Stomach smooth muscle (tissue), 2 donors: ENCODE results near the gene LSM7.

Experiments used
- H3K27ac ChIP-seq: one replicate; pipeline ENCODE4 v1.7.0; 2013; ENCODE audit warnings: mild to moderate bottlenecking, low read length, inconsistent platforms
- H3K27me3 ChIP-seq, 2 donors: one replicate each; pipeline ENCODE4 v1.7.0; 2013; ENCODE audit warnings: low read length in 2 of 2; ENCODE audit not compliant: insufficient read depth in 2 of 2, control insufficient read depth in 1 of 2
- H3K36me3 ChIP-seq, 2 donors: one replicate each; pipeline ENCODE4 v1.7.0; 2013; ENCODE audit warnings: low read length in 2 of 2; ENCODE audit not compliant: control insufficient read depth in 2 of 2, insufficient read depth in 2 of 2
- H3K4me1 ChIP-seq: one replicate; pipeline ENCODE4 v1.7.0; 2013; ENCODE audit warnings: low read length; ENCODE audit not compliant: control insufficient read depth, insufficient read depth
- H3K4me3 ChIP-seq, 2 donors: one replicate each; pipeline ENCODE4 v1.7.0; 2013; ENCODE audit warnings: low read length in 2 of 2
- H3K9ac ChIP-seq, 2 donors: one replicate each; pipeline ENCODE4 v1.7.0; 2013; ENCODE audit warnings: low read length in 2 of 2, mild to moderate bottlenecking in 1 of 2
- H3K9me3 ChIP-seq, 2 donors: one replicate each; pipeline ENCODE4 v1.7.0; 2013; ENCODE audit warnings: low read length in 2 of 2; ENCODE audit not compliant: control insufficient read depth in 2 of 2
- donor health status: healthy.
- donor health status: Pancreatic carcinoma.

The LSM7 gene

DNA sequence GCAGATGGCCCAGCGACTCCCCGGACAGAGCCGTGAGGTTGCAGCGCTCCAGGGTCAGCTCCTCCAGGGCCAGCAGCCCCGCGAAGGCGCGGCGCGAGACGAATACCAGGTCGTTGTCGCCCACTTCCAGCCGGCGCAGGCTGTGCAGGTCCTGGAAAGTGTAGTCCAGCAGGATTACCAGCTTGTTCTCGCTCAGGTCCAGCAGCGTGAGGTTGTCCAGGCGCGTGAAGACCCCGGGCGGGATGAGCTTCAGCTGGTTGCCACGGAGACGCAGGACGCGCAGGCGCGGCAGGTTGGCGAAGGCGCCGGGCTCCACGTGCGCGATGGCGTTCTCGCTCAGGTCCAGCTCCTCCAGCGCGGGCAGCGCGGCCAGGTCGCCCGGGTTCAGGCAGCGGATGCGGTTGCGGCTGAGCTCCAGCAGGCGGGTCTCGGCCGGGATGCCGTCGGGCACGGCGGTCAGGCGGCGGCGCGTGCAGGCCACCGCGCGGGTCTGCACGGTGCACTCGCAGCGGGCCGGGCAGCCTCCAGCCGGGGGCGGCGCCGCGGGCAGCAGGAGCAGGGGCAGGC lies 37.1 kb downstream of the LSM7 start:
- Histone ChIP-seq H3K4me1 (peaks cover 36% of the 10 kb centered on the region), H3K36me3 (no peaks in the 10 kb centered on the region), H3K4me3 (peak overlapping the region; percentile 27 to 64), H3K27me3 (peaks cover 24 to 37% of the 10 kb centered on the region in 2 donors), H3K9me3 (no peaks in the 10 kb centered on the region), H3K9ac (no peak overlapping the region), H3K27ac (no peak overlapping the region)

DNA sequence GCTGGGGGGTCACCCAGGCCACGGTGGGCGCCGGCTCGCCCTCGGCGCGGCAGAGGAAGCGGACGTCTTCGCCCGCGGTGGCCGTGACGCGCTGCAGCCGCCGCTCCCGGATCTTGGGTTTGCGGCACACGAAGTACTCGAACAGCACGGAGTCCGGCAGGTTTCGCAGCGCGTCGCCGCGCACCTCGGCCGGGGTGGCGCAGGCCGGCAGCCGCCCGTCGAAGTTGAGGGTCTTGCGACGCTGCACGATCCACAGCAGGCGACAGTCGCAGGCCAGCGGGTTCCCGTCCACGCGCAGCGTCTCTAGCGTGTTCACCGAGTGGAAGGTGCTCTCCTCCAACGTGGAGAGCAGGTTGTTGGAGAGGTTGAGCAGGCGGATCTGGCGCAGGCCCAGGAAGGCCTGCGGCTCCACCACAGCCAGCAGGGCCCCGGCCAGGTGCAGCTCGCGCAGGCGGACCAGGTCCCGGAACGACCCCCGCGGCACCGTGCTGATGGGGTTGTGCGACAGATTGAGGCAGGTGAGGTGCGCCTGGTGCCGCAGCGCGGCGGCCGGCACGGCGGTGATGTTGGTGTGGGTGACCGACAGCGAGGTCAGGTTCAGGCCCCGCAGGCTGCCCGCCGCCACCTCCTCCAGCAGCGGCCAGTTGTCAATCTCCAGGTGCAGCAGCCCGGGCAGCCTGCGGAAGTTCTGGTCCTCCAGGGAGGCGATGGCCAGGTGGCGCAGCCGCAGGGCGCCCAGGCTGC lies 37.8 kb downstream of the LSM7 start:
- Histone ChIP-seq H3K9ac (no peak overlapping the region), H3K4me1 (peaks cover 36% of the 10 kb centered on the region), H3K9me3 (no peaks in the 10 kb centered on the region), H3K27me3 (peaks cover 24 to 37% of the 10 kb centered on the region in 2 donors), H3K4me3 (peak overlapping the region; percentile 27 to 64), H3K36me3 (no peaks in the 10 kb centered on the region), H3K27ac (no peak overlapping the region)

DNA sequence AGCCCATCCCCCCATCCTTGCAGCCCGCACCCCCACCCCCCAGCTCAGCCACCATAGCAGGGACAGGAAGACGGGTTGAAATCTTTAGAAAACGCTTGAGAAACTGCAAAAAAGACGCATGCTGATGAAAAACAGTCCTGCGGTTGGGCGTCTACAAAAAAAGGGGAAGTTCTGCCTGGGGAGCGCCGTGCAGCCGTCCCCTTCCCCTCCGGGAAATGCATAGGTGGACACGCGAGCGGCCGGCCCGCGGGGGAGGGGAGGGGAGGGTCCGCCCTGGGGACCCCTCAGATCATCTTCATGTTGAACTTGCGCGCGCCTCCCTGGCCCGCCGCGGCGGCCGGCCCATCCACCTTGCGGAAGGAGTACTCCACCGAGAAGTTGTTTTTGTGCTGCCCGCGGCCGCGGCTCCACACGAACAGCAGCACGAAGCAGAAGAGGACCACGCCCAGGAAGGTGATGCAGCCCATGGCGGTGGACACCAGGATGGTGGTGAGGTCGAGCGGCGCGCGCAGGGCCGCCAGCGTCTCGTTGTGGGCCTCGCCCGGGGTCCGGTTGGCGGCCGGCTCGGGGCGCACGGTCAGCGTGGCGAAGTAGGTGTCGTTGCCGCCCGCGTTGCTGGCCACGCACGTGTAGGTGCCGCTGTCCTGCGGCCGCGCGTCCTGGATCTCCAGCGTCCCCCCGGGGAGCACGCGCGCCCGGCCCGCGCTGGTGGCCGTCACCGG lies 38.5 kb downstream of the LSM7 start:
- peaks cover 24 to 37% of the 10 kb centered on the region in 2 donors for H3K27me3 ChIP-seq
- no peak overlapping the region for H3K27ac ChIP-seq
- H3K9me3 ChIP-seq: no peaks in the 10 kb centered on the region
- H3K4me1 ChIP-seq: peaks cover 29% of the 10 kb centered on the region
- no peaks in the 10 kb centered on the region for H3K36me3 ChIP-seq
- H3K4me3 ChIP-seq: peak overlapping the region; percentile 19 to 64
- H3K9ac ChIP-seq: no peak overlapping the region

DNA sequence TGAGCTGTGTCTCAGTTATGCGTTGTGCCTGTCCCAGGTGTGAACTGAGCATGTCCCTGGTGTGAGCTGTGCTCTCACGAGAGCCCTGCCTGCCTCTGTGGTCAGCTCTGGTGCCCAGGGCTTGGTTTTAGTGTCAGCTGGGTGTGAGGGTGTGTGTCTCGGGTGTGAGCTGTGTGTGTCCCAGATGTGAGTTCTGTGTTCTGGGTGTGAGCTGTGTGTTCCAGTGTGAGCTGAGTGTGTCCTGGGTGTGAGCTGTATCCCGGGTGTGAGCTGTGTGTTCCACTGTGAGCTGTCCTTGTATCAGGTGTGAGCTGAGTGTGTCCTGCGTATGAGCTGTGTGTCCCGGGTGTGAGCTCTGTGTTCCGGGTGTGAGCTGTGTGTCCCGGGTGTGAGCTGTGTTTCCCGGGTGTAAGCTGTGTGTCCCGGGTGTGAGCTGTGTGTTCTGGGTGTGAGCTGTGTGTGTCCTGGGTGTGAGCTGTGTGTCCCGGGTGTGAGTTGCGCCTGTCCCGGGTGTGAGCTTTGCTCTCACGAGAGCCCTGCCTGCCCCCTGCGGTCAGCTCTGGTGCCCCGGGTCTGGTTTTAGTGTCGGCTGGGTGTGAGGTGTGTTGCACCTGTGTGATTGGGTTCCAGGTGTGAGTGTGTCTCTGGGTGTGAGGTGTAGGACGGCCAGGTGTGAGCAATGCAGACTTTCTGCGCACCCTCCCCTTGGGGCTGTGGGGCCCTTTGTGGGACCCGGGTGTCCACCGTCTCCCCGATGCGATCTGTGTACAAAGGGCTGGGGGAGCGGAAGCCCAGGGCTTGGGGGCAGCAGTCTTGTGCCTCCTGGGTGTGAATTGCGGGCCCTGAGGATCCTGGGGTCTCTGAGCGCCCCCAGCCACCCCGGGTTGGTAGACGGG lies 39.3 kb downstream of the LSM7 start:
- H3K4me1 ChIP-seq: peaks cover 22% of the 10 kb centered on the region
- H3K4me3 ChIP-seq: no peak overlapping the region
- no peak overlapping the region for H3K9ac ChIP-seq
- H3K9me3 ChIP-seq: no peaks in the 10 kb centered on the region
- peaks cover 24 to 37% of the 10 kb centered on the region in 2 donors for H3K27me3 ChIP-seq
- H3K36me3 ChIP-seq: no peaks in the 10 kb centered on the region
- no peak overlapping the region for H3K27ac ChIP-seq

DNA sequence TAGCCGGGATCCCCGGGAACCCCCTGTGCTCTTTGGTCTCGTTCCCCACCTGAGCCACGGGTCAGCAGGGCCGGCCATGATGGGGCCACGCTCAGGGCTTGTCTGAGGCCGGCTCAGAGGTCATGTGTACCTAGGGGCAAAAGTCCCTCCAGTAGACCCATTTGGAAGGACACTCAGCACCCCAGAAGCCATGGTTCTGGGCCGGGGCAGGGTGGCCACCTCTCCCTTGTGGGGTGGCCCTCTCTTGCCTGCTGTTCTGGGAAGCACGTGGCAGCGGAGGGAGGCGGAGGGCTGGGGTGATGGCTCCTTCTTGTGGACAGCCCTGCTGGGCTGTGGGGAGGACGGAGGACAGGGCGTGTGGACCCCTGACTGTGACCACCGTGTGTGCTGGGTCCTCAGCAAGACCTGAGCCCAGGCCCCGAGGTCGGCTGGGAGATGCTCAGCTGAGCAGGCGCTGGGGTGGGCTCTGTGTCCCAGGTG lies 40.0 kb downstream of the LSM7 start:
- Histone ChIP-seq H3K9ac (no peak overlapping the region), H3K27me3 (peaks cover 24 to 37% of the 10 kb centered on the region in 2 donors), H3K9me3 (no peaks in the 10 kb centered on the region), H3K4me1 (peaks cover 21% of the 10 kb centered on the region), H3K27ac (no peak overlapping the region), H3K4me3 (no peak overlapping the region), H3K36me3 (no peaks in the 10 kb centered on the region)

DNA sequence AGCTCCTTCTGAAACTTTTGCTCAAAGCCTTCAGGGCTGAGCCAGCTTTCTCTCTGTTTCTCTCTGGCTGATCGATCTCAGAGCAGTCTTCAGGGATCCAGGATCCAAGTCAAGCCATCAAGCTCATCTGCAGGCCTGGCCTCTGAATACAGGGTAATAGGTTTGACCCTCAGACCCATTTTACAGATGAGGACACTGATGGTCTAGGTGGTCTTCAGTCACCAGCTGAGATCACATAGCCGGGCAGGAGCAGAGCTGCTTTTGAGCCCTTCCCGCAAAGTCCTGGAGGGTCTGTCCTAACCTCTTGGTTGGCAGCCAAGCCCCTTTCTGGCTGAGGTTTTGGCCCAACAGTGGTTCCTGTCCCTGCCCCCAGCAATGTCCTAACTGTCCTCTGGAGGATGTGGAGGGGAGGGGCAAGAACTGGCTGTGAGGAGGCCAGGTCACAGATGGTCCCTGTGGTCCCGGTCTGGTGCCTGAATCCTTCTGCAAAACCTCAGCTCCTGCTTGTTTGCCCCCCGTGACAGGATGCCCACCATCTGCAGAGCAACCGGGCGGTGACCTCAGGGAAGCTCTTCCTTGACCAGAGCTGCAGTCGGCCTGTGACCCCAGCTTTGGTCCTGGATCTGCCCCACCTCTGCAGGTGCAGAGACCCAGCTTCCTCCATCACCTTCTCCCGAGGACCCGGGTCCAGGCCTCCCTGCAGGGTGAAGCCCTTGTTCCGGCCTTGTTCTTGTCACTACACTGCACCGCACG lies 40.6 kb downstream of the LSM7 start:
- H3K27me3 ChIP-seq: peaks cover 23 to 37% of the 10 kb centered on the region in 2 donors
- H3K27ac ChIP-seq: no peak overlapping the region
- no peak overlapping the region for H3K4me3 ChIP-seq
- H3K9me3 ChIP-seq: no peaks in the 10 kb centered on the region
- H3K9ac ChIP-seq: no peak overlapping the region
- no peaks in the 10 kb centered on the region for H3K36me3 ChIP-seq
- peaks cover 21% of the 10 kb centered on the region for H3K4me1 ChIP-seq

DNA sequence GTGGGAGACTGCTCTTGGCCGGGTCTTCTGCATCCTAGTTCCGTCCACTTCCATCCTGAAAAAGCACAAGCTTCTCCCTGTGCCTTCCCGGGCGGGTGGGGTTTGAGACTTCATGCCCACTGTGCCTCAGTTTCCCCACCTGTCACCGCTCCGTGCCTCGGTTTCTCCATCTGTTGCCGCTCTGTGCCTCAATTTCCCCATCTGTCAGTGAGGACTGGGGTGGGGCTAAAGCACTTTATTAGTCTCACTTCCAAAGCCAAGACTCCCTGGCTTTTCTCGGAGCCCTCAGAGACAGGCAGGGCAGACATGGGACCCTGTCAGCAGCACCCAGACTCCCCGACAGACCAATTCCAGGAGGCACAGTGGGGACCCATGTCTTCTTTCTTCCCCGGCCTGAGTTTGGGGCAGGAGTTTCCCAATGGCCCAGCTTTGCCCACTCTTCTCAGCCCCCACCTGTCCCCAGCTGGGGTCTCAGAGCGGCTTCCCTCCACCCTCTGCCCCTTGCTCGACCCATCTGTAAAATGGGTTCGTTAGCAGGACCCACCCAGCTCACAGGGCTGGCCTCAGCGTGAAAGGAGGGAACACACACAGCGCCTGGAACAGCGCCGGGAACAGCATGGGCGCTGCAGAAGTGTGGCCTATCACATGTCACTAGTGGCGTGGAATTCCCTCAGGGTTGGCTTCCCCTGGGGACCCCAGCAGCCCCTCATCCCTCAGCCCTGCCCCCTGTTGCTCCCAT lies 41.8 kb downstream of the LSM7 start:
- H3K4me3 ChIP-seq: no peak overlapping the region
- peaks cover 17 to 33% of the 10 kb centered on the region in 2 donors for H3K27me3 ChIP-seq
- no peaks in the 10 kb centered on the region for H3K36me3 ChIP-seq
- H3K4me1 ChIP-seq: peaks cover 30% of the 10 kb centered on the region
- no peak overlapping the region for H3K27ac ChIP-seq
- H3K9ac ChIP-seq: no peak overlapping the region
- H3K9me3 ChIP-seq: no peaks in the 10 kb centered on the region

DNA sequence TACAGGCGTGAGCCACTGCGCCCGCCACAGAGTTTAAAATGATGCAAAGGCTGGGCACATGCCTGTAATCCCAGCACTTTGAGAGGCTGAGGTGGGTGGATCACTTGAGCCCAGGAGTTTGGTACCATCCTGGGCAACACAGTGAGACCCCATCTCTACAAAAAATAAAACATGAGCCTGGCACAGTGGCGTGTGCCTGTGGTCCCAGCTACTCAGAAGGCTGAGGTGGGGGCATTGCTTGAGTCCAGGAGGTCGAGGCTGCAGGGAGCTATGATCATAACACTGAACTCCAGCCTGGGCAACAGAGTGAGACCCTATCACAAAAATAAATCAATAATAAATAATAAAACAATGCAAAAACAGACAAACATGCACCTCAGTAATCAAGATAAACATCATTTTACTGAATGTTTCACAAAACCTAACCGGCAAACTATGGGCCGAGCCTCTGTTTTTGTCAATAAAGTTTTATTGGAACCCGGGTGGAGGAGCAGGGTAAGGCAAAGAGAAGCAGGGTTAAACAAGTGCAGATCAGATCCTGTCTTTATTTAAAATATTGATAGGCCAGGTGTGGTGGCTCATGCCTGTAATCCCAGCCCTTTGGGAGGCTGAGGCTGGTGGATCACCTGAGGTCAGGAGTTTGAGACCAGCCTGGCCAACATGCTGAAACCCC lies 44.4 kb downstream of the LSM7 start:
- Histone ChIP-seq H3K36me3 (no peaks in the 10 kb centered on the region), H3K9ac (no peak overlapping the region), H3K4me3 (no peak overlapping the region), H3K27me3 (peaks cover 5 to 7% of the 10 kb centered on the region in 2 donors), H3K4me1 (peaks cover 10% of the 10 kb centered on the region), H3K27ac (no peak overlapping the region), H3K9me3 (no peaks in the 10 kb centered on the region)

DNA sequence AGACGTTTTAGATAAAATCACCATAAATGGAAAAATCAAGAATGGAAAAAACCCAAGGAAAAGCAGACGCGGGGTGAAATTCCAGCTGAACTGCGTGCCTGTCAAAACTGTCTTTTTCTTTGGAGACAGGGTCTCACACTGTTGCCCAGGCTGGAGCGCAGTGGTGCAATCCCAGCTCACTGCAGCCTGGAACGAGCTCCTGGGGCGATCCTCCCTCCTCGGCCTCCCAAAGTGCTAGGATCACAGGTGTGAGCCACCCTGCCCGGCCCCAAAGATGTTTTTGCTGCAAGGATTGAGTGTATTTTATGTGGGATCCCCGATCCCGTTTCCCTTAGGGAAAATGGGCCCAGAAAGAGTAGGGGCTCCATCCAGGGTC lies 45.5 kb downstream of the LSM7 start:
- Histone ChIP-seq H3K27ac (no peak overlapping the region), H3K27me3 (no peaks in the 10 kb centered on the region), H3K9me3 (no peaks in the 10 kb centered on the region), H3K9ac (no peak overlapping the region), H3K36me3 (no peaks in the 10 kb centered on the region), H3K4me1 (peaks cover 10% of the 10 kb centered on the region), H3K4me3 (no peak overlapping the region)
